Fibroblast of skin of left biceps (primary cell): ENCODE measurements around the gene CISD3.
"Not testable (repeated sequence)": the region's sequence is repeated elsewhere in the genome, so short reads cannot be mapped to it uniquely, and the experiment has no call there.

Source experiments
- DNase-seq, 2 experiments: peaks; one replicate each; pipeline ENCODE4 v3.0.0-alpha.2; 2013; ENCODE audit warnings: low read depth in 2 of 2

Gene CISD3

GRCh38 chr17:38707678-38708351, 22.3 kb upstream of the CISD3 start:
- no peak for DNase-seq

- no peak for DNase-seq
Measured at GRCh38 chr17:38709104-38709820, 20.9 kb upstream of the CISD3 start.

GRCh38 chr17:38709864-38710603, 20.1 kb upstream of the CISD3 start:
- DNase-seq = no peak

GRCh38 chr17:38710604-38710962, 19.6 kb upstream of the CISD3 start:
- no peak for DNase-seq

GRCh38 chr17:38710985-38711384, 19.2 kb upstream of the CISD3 start:
- no peak for DNase-seq

- no peak for DNase-seq
Measured at GRCh38 chr17:38711792-38712571, 18.2 kb upstream of the CISD3 start.

- no peak for DNase-seq
Measured at GRCh38 chr17:38712593-38712992, 17.5 kb upstream of the CISD3 start.

GRCh38 chr17:38713456-38714075, 16.6 kb upstream of the CISD3 start:
- DNase-seq = no peak

- DNase-seq = no peak
Measured at GRCh38 chr17:38715216-38715943, 14.8 kb upstream of the CISD3 start.

- no peak for DNase-seq
Measured at GRCh38 chr17:38716368-38717005, 13.7 kb upstream of the CISD3 start.

- DNase-seq = no peak
Measured at GRCh38 chr17:38717139-38717745, 12.9 kb upstream of the CISD3 start.

- no peak for DNase-seq
Measured at GRCh38 chr17:38719289-38719942, 10.7 kb upstream of the CISD3 start.

GRCh38 chr17:38719943-38720641, 10.0 kb upstream of the CISD3 start:
- DNase-seq = no peak

- no peak for DNase-seq
Measured at GRCh38 chr17:38720941-38721340, 9.2 kb upstream of the CISD3 start.

- no peak for DNase-seq
Measured at GRCh38 chr17:38721802-38722201, 8.3 kb upstream of the CISD3 start.

GRCh38 chr17:38724337-38724988, 5.7 kb upstream of the CISD3 start:
- no peak for DNase-seq

GRCh38 chr17:38725066-38725465, 5.1 kb upstream of the CISD3 start:
- DNase-seq = no peak

- DNase-seq = not testable (repeated sequence)
Measured at GRCh38 chr17:38726145-38726544, 4.0 kb upstream of the CISD3 start.
